RWPE2 (cell line): ENCODE results near the gene SERTAD3.
A peak's percentile ranks its signal among the peaks of the same experiment; 100 is the strongest.

Source experiments
- ATAC-seq: fragments of 200-7000 bp; cut with Tn5 transposase; 3 replicates; pipeline ENCODE4 v1.9.1; 2021; ENCODE audit warnings: low read depth
- DNase-seq: peaks from one replicate; pipeline ENCODE4 v3.0.0-alpha.2; 2020; ENCODE audit warnings: low spot score
- H3K27ac ChIP-seq: fragments of 450-650 bp; 2 replicates; pipeline ENCODE4 v1.5.1; 2017; ENCODE audit warnings: mild to moderate bottlenecking; ENCODE audit not compliant: poor library complexity, severe bottlenecking
- H3K27me3 ChIP-seq: fragments of 250-450 bp; sonication (Bioruptor Pico); 2 replicates; pipeline ENCODE4 v1.5.1; 2021; ENCODE audit warnings: mild to moderate bottlenecking, moderate library complexity; ENCODE audit not compliant: insufficient read depth, poor library complexity, severe bottlenecking
- H3K36me3 ChIP-seq: fragments of 250-450 bp; sonication (Bioruptor Pico); 2 replicates; pipeline ENCODE4 v1.5.1; 2020; ENCODE audit warnings: low read depth, mild to moderate bottlenecking, moderate library complexity
- H3K4me1 ChIP-seq: fragments of 250-450 bp; sonication (Bioruptor Pico); 2 replicates; pipeline ENCODE4 v1.5.1; 2021; ENCODE audit warnings: mild to moderate bottlenecking, moderate library complexity; ENCODE audit not compliant: insufficient read depth, poor library complexity, severe bottlenecking
- H3K4me3 ChIP-seq: fragments of 250-450 bp; sonication (Bioruptor Pico); 2 replicates; pipeline ENCODE4 v1.5.1; 2021; ENCODE audit warnings: mild to moderate bottlenecking, moderate library complexity; ENCODE audit not compliant: severe bottlenecking
- H3K9me3 ChIP-seq: fragments of 250-450 bp; sonication (Bioruptor Pico); 2 replicates; pipeline ENCODE4 v1.5.1; 2021; ENCODE audit warnings: mild to moderate bottlenecking, moderate library complexity; ENCODE audit not compliant: severe bottlenecking
- CTCF ChIP-seq: fragments of 450-650 bp; IDR thresholded peaks from one replicate; pipeline ENCODE4 v1.5.1; 2017; ENCODE audit warnings: mild to moderate bottlenecking, moderate library complexity; ENCODE audit not compliant: poor library complexity, severe bottlenecking

The SERTAD3 gene

GRCh38 chr19:40453151-40453735 is 9.1 kb upstream of the SERTAD3 start:
- no peaks in the 10 kb centered on the region; the same call in 1 of the 2 replicates for H3K36me3 ChIP-seq
- no peak for TF ChIP-seq CTCF
- H3K27me3 ChIP-seq, result no peaks in the 10 kb centered on the region
- ATAC-seq (peak; percentile 53), DNase-seq (no peak)
- no peaks in the 10 kb centered on the region for H3K9me3 ChIP-seq
- peaks cover 10% of the 10 kb centered on the region for H3K4me1 ChIP-seq
- H3K27ac ChIP-seq, result peak overlapping the region; percentile 47
- H3K4me3 ChIP-seq, result no peak overlapping the region

- Histone ChIP-seq H3K36me3 (no peaks in the 10 kb centered on the region), H3K27me3 (no peaks in the 10 kb centered on the region), H3K4me3 (no peak overlapping the region), H3K27ac (no peak overlapping the region), H3K9me3 (no peaks in the 10 kb centered on the region), H3K4me1 (peaks cover 10% of the 10 kb centered on the region)
- no peak for TF ChIP-seq CTCF
- ATAC-seq (no peak), DNase-seq (no peak)
Observed at GRCh38 chr19:40452016-40452415, 7.9 kb upstream of the SERTAD3 start.

- no peak for TF ChIP-seq CTCF
- Histone ChIP-seq H3K9me3 (no peaks in the 10 kb centered on the region), H3K27ac (no peak overlapping the region), H3K36me3 (no peaks in the 10 kb centered on the region), H3K4me3 (no peak overlapping the region), H3K27me3 (no peaks in the 10 kb centered on the region), H3K4me1 (peaks cover 11% of the 10 kb centered on the region)
- ATAC-seq, result no peak
- no peak for DNase-seq
Observed at GRCh38 chr19:40450664-40451063, 6.5 kb upstream of the SERTAD3 start.

DNA sequence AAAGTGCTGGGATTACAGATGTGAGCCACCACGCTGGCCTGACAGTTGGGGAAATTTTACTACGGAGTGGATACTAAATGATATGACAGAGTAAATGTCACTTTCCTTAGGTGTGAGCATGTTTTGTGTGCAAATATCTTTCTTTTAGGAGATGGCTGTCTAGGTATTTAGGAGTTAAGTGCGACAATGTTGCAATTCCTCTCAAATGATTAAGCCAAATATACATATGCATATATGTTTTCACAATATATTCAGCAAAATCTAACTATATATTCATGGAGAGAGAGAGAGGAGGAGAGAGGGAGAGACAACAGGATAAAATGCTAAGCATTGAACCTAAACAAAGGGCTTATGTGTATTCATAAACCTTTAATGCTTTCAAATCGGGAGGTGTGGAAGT is 5.4 kb upstream of the SERTAD3 start:
- Histone ChIP-seq H3K9me3 (no peaks in the 10 kb centered on the region), H3K27ac (no peak overlapping the region), H3K4me1 (peaks cover 20% of the 10 kb centered on the region), H3K4me3 (no peak overlapping the region), H3K36me3 (no peaks in the 10 kb centered on the region), H3K27me3 (no peaks in the 10 kb centered on the region)
- no peak for TF ChIP-seq CTCF
- ATAC-seq (no peak), DNase-seq (no peak)

DNA sequence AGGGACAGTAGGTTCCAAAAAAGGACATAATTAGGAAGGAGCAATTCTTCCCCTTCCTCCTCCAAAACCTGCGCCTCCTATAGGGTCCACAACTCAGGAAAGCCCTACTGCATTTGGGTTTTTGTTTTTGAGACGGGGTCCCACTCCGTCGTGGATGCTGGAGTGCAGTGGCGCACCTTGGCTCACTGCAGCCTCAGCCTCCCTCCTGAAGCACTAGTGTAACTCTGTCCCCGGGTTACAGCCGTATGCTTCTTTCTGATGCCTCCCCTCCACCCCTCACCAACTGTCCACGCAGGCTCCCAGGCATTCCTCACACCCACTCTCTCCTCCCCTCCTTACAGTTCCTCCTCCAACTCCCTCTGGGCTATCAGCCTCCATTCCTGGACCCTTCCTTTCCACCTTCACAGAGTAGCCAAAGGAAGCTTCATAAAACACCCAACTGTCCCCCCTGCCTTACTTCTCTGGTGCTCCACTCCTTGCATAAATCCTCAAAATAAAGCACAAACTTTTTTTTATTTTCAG is 2.2 kb upstream of the SERTAD3 start:
- ATAC-seq (no peak), DNase-seq (no peak)
- H3K27ac ChIP-seq, result peak overlapping the region; percentile 90
- H3K36me3 ChIP-seq, result peaks cover 14% of the 10 kb centered on the region
- peaks cover 16% of the 10 kb centered on the region for H3K4me1 ChIP-seq
- H3K27me3 ChIP-seq, result no peaks in the 10 kb centered on the region
- H3K9me3 ChIP-seq, result no peaks in the 10 kb centered on the region
- no peak overlapping the region for H3K4me3 ChIP-seq
- no peak for TF ChIP-seq CTCF
